ENCODE measurements around the gene M1AP.

The M1AP gene

GRCh38 chr2:74588664-74589063 lies 59.5 kb downstream of the M1AP start:
- DNase-seq: no peak

- DNase-seq: peak; percentile 81
Measured at GRCh38 chr2:74587664-74588277, 60.4 kb downstream of the M1AP start.

GRCh38 chr2:74585406-74586185 lies 62.5 kb downstream of the M1AP start:
- DNase-seq: peak; percentile 57

GRCh38 chr2:74584088-74584645 lies 64.0 kb downstream of the M1AP start:
- peak; percentile 91 for DNase-seq

- DNase-seq: no peak
Measured at GRCh38 chr2:74583504-74583903, 64.6 kb downstream of the M1AP start.

GRCh38 chr2:74582184-74582583 lies 65.9 kb downstream of the M1AP start:
- no peak for DNase-seq

GRCh38 chr2:74581463-74581862 lies 66.7 kb downstream of the M1AP start:
- no peak for DNase-seq

- DNase-seq: peak; percentile 42
Measured at GRCh38 chr2:74578408-74578807, 69.7 kb downstream of the M1AP start.

GRCh38 chr2:74577448-74577847 lies 70.7 kb downstream of the M1AP start:
- peak; percentile 75 for DNase-seq

GRCh38 chr2:74576863-74577229 lies 71.3 kb downstream of the M1AP start:
- DNase-seq: no peak

GRCh38 chr2:74576211-74576862 lies 71.8 kb downstream of the M1AP start:
- DNase-seq: no peak

- no peak for DNase-seq
Measured at GRCh38 chr2:74575320-74575719, 72.8 kb downstream of the M1AP start.

GRCh38 chr2:74573747-74574562 lies 74.2 kb downstream of the M1AP start:
- DNase-seq: peak; percentile 79

- no peak for DNase-seq
Measured at GRCh38 chr2:74572178-74572925, 75.8 kb downstream of the M1AP start.

- DNase-seq: peak; percentile 65
Measured at GRCh38 chr2:74571058-74571457, 77.1 kb downstream of the M1AP start.

GRCh38 chr2:74569686-74570085 lies 78.4 kb downstream of the M1AP start:
- DNase-seq: no peak

- DNase-seq: no peak
Measured at GRCh38 chr2:74567881-74568280, 80.2 kb downstream of the M1AP start.

GRCh38 chr2:74566754-74567085 lies 81.4 kb downstream of the M1AP start:
- peak; percentile 50 for DNase-seq

GRCh38 chr2:74566076-74566753 lies 81.9 kb downstream of the M1AP start:
- DNase-seq: no peak

GRCh38 chr2:74564222-74564621 lies 83.9 kb downstream of the M1AP start:
- DNase-seq: no peak

GRCh38 chr2:74562126-74562775 lies 85.9 kb downstream of the M1AP start:
- DNase-seq: no peak

Measured in activated CD4-positive, alpha-beta T cell treated with anti-CD3 and anti-CD28 coated beads, Interleukin-10, Interleukin-2, amounts not matched to agents 100 ng/mL and 50 ng/mL, durations not matched to agents 16 hours and 8 hours (primary cell).